Natural killer cell treated with Interleukin-12 subunit alpha and Interleukin-12 subunit beta and Interleukin-15 and Interleukin-18, amount 100 ng/mL, for 72 hours (primary cell): ENCODE results near the gene RAI14. TPM values are rescaled to one million over a fixed set of nuclear protein-coding genes. Genes with fewer than 3 reads are reported as not detected.
A peak's percentile ranks its signal among the peaks of the same experiment; 100 is the strongest.
"Not testable (repeated sequence)": the region's sequence is repeated elsewhere in the genome, so short reads cannot be mapped to it uniquely, and the experiment has no call there.

ENCODE experiments used
- ATAC-seq, 2 donors: fragments of 150-1000 bp; cut with Tn5 transposase in 1 of 2; sonication (Bioruptor Pico), chemical (Tn5 transposase) in 1 of 2; 2 replicates each; pipeline ENCODE4 v1.10.0; 2021
- DNase-seq: peaks from one replicate; pipeline ENCODE4 v3.0.0; 2022; ENCODE audit warnings: low spot score
- H3K27ac Mint-ChIP-seq, 2 donors: 1 replicate in 1 of 2; 2 replicates in 1 of 2; pipeline ENCODE4 v1.8.0; 2022; ENCODE audit warnings: mixed read lengths in 2 of 2, mild to moderate bottlenecking in 1 of 2, moderate library complexity in 1 of 2
- H3K27me3 Mint-ChIP-seq, 2 donors: 1 replicate in 1 of 2; 2 replicates in 1 of 2; pipeline ENCODE4 v1.8.0; 2022; ENCODE audit warnings: mixed read lengths in 2 of 2
- H3K36me3 Mint-ChIP-seq: one replicate; pipeline ENCODE4 v1.8.0; 2022; ENCODE audit warnings: mixed read lengths
- H3K4me1 Mint-ChIP-seq, 2 donors: 1 replicate in 1 of 2; 2 replicates in 1 of 2; pipeline ENCODE4 v1.8.0; 2022; ENCODE audit warnings: low read depth in 2 of 2, mixed read lengths in 2 of 2, mild to moderate bottlenecking in 1 of 2
- H3K4me3 Mint-ChIP-seq: one replicate; pipeline ENCODE4 v1.8.0; 2022; ENCODE audit warnings: mixed read lengths
- H3K9me3 Mint-ChIP-seq: 2 replicates; pipeline ENCODE4 v1.8.0; 2022; ENCODE audit warnings: mixed read lengths
- total RNA-seq, 2 donors: library from RNA; stranded (reverse); gene quantifications; one replicate each; pipeline ENCODE4 v1.2.3, GENCODE V29; 2022

Gene RAI14
- total RNA-seq, 2 donors from 2014 or later: 0.93 to 1.1 TPM

GRCh38 chr5:34691326-34691725 lies 35.2 kb downstream of the RAI14 start:
- ATAC-seq (no peak), DNase-seq (no peak)
- H3K4me1 Mint-ChIP-seq: peaks cover 0 to 2% of the 10 kb centered on the region in 2 donors
- peaks cover 4 to 17% of the 10 kb centered on the region in 2 donors for H3K27me3 Mint-ChIP-seq
- no peaks in the 10 kb centered on the region for H3K9me3 Mint-ChIP-seq
- no peaks in the 10 kb centered on the region for H3K36me3 Mint-ChIP-seq
- no peak overlapping the region for H3K4me3 Mint-ChIP-seq
- H3K27ac Mint-ChIP-seq: no peak overlapping the region

DNA sequence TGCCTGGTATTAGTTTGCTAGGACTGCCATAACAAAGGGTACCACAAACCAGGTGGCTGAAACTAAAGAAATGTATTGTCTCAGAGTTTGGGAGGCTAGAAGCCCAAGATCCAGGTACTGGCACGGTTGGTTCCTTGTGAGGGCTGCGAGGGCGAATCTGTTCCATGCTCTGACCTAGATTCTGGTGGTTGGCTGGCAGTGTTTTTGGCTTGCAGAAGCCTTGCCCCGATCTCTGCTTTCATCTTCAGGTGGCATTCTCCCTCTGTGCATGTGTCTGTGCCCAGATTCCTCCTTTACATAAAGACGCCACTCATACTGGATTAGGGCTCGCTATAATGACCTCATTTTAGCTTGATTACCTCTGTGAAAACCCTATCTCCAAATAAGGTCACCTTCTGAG lies 36.7 kb downstream of the RAI14 start:
- Mint-ChIP-seq H3K4me3 (no peak overlapping the region), H3K27ac (no peak overlapping the region), H3K27me3 (peaks cover 4 to 8% of the 10 kb centered on the region in 2 donors), H3K36me3 (no peaks in the 10 kb centered on the region), H3K4me1 (peaks cover 0 to 2% of the 10 kb centered on the region in 2 donors), H3K9me3 (no peaks in the 10 kb centered on the region)
- DNase-seq (no peak), ATAC-seq (no peak)

DNA sequence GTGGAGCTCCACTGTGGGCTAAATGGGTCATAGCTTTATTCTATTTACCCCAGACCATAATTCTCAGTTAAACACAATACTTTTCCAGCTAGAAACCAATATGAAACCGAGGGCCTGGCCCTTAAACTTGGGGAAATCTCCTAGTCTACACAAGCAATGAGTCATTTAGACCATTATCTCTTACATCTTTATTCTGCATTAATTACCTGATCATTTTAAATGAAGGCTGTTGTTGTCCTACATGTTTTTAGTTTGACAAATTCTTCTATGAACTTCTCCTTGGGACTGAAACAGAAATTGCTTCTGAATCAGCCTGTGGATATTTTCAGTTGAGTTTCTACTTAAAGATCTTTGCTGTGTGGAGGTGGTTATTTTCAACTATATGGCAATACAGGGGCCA lies 37.9 kb downstream of the RAI14 start:
- H3K4me1 Mint-ChIP-seq: peaks cover 0 to 2% of the 10 kb centered on the region in 2 donors
- peaks cover 0 to 2% of the 10 kb centered on the region in 2 donors for H3K27me3 Mint-ChIP-seq
- no peaks in the 10 kb centered on the region for H3K36me3 Mint-ChIP-seq
- DNase-seq (no peak), ATAC-seq (no peak)
- H3K9me3 Mint-ChIP-seq: no peaks in the 10 kb centered on the region
- no peak overlapping the region for H3K27ac Mint-ChIP-seq
- H3K4me3 Mint-ChIP-seq: no peak overlapping the region

- Mint-ChIP-seq H3K27ac (no peak overlapping the region), H3K9me3 (no peaks in the 10 kb centered on the region), H3K27me3 (peaks cover 0 to 2% of the 10 kb centered on the region in 2 donors), H3K4me1 (peaks cover 0 to 2% of the 10 kb centered on the region in 2 donors), H3K36me3 (no peaks in the 10 kb centered on the region), H3K4me3 (no peak overlapping the region)
- DNase-seq (no peak), ATAC-seq (no peak)
Observed at GRCh38 chr5:34694685-34695084, 38.6 kb downstream of the RAI14 start.

DNA sequence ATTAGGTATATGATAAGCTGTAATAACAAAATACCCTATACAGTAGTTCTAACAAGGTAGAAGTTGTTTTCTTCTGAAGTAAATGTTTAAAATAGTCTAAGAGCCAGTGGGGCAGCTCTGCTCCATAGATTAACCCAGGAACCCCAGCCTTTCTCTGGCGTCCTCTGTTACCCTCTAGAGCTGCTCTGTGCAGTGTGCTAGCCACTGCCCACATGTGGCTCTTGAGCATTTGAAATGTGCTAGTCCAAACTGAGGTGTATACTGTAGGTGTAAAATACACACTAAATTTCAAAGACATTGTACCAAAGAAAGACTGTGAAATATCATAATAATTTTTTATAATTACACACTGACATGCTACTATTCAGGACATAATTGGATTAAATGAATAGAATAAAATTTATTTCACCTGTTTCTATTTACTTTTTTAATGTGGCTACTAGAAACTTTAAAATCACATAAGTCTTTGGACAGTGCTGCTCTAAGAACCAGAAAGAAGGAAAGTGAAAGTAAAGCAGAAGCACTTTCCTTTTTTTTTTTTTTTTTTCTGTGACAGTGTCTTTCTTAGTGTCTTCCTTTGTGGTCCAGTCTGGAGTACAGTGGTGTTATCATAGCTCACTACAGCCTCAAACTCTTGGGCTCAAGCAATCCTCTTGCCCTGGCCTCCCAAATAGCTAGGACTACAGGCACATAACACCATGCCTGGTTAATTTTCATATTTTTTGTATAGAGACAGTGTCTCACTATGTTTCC lies 39.3 kb downstream of the RAI14 start:
- Mint-ChIP-seq H3K4me1 (peaks cover 0 to 2% of the 10 kb centered on the region in 2 donors), H3K9me3 (no peaks in the 10 kb centered on the region), H3K27me3 (peaks cover 0 to 2% of the 10 kb centered on the region in 2 donors), H3K27ac (no peak overlapping the region), H3K36me3 (no peaks in the 10 kb centered on the region), H3K4me3 (no peak overlapping the region)
- no peak for DNase-seq
- peak; percentile 58 to 87 for ATAC-seq

GRCh38 chr5:34697308-34698108 lies 41.4 kb downstream of the RAI14 start:
- ATAC-seq: no peak
- H3K4me1 Mint-ChIP-seq: peaks cover 0 to 2% of the 10 kb centered on the region in 2 donors

GRCh38 chr5:34698109-34698419 lies 41.9 kb downstream of the RAI14 start:
- ATAC-seq (no peak), DNase-seq (no peak)
- no peak overlapping the region for H3K4me3 Mint-ChIP-seq
- H3K27ac Mint-ChIP-seq: no peak overlapping the region
- no peaks in the 10 kb centered on the region for H3K9me3 Mint-ChIP-seq
- peaks cover 0 to 2% of the 10 kb centered on the region in 2 donors for H3K4me1 Mint-ChIP-seq
- no peaks in the 10 kb centered on the region for H3K36me3 Mint-ChIP-seq
- no peaks in the 10 kb centered on the region for H3K27me3 Mint-ChIP-seq

More at GRCh38 chr5:34697308-34698108, 41.4 kb downstream of the RAI14 start:
- no peaks in the 10 kb centered on the region for H3K27me3 Mint-ChIP-seq
- H3K27ac Mint-ChIP-seq: no peak overlapping the region
- no peak for DNase-seq
- H3K9me3 Mint-ChIP-seq: no peaks in the 10 kb centered on the region
- no peaks in the 10 kb centered on the region for H3K36me3 Mint-ChIP-seq
- H3K4me3 Mint-ChIP-seq: no peak overlapping the region

GRCh38 chr5:34698754-34699153 lies 42.6 kb downstream of the RAI14 start:
- Mint-ChIP-seq H3K9me3 (no peaks in the 10 kb centered on the region), H3K4me1 (peaks cover 0 to 2% of the 10 kb centered on the region in 2 donors), H3K27ac (no peak overlapping the region), H3K36me3 (no peaks in the 10 kb centered on the region), H3K27me3 (no peaks in the 10 kb centered on the region), H3K4me3 (no peak overlapping the region)
- DNase-seq (no peak), ATAC-seq (no peak)

GRCh38 chr5:34699155-34700077 lies 43.3 kb downstream of the RAI14 start:
- Mint-ChIP-seq H3K9me3 (no peaks in the 10 kb centered on the region), H3K36me3 (no peaks in the 10 kb centered on the region), H3K27me3 (no peaks in the 10 kb centered on the region), H3K4me3 (no peak overlapping the region), H3K4me1 (peaks cover 0 to 2% of the 10 kb centered on the region in 2 donors), H3K27ac (no peak overlapping the region)
- ATAC-seq: no peak
- DNase-seq: no peak

GRCh38 chr5:34700078-34700452 lies 43.9 kb downstream of the RAI14 start:
- Mint-ChIP-seq H3K27me3 (no peaks in the 10 kb centered on the region), H3K4me1 (peaks cover 0 to 2% of the 10 kb centered on the region in 2 donors), H3K36me3 (no peaks in the 10 kb centered on the region), H3K4me3 (no peak overlapping the region), H3K9me3 (no peaks in the 10 kb centered on the region), H3K27ac (no peak overlapping the region)
- ATAC-seq: no peak
- DNase-seq: no peak

- not testable (repeated sequence) for H3K27ac Mint-ChIP-seq, H3K27me3 Mint-ChIP-seq, ATAC-seq, H3K9me3 Mint-ChIP-seq, H3K4me1 Mint-ChIP-seq, H3K4me3 Mint-ChIP-seq, DNase-seq, H3K36me3 Mint-ChIP-seq
Observed at GRCh38 chr5:34701442-34701841, 45.3 kb downstream of the RAI14 start.

DNA sequence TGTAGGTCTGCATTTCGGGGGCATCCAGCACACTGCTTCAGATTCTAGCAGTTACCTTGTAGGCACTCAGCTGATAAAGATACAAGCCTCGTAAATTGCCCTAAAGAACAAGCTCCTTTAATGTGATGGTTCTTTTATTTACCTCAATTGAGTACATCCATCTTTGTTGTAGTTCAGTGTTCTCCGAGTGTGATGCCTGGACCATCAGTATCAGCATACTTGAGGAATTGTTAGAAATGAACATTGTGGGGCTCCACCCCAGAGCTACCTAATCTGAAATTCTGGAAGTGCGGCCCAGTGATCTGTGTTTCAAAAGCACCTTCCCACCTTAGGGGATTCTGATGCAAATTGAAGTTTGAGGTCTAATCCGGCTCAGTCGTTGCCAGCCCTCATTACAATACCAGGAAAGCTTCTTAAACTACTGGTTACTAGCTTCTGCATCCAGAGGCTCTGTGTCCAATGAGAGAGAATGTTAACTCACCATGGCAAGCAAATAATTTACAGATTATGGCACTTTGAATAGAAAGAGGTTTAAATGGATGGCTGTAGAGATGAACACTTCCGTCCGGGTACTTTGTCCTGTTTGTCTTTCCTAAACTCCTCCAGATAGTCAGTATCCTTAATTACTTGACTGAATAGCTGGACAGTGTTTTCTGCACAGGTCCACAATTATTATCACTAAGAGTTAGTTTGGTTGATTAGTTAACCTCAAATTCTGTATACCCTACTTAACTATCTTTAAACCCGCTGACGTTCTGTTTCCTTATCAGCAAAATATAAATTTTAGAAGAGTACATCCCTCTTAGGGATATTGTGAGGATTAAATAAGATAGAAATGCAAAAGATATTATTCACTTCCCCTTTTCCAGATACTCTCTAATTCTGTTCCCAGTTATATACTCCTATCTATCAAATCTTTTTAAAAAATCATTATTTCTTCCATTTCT lies 47.9 kb downstream of the RAI14 start:
- H3K4me3 Mint-ChIP-seq: no peak overlapping the region
- H3K27me3 Mint-ChIP-seq: peaks cover 0 to 7% of the 10 kb centered on the region in 2 donors
- no peaks in the 10 kb centered on the region for H3K9me3 Mint-ChIP-seq
- H3K27ac Mint-ChIP-seq: no peak overlapping the region
- H3K4me1 Mint-ChIP-seq: no peaks in the 10 kb centered on the region
- no peaks in the 10 kb centered on the region for H3K36me3 Mint-ChIP-seq
- DNase-seq (no peak), ATAC-seq (no peak)

GRCh38 chr5:34706084-34706483 lies 50.0 kb downstream of the RAI14 start:
- ATAC-seq (no peak), DNase-seq (no peak)
- H3K27ac Mint-ChIP-seq: no peak overlapping the region
- H3K36me3 Mint-ChIP-seq: no peaks in the 10 kb centered on the region
- no peak overlapping the region for H3K4me3 Mint-ChIP-seq
- no peaks in the 10 kb centered on the region for H3K9me3 Mint-ChIP-seq
- H3K4me1 Mint-ChIP-seq: no peaks in the 10 kb centered on the region
- peaks cover 0 to 7% of the 10 kb centered on the region in 2 donors for H3K27me3 Mint-ChIP-seq
